ENCODE data around the gene ZC2HC1C. TPM values are rescaled to one million over a fixed set of nuclear protein-coding genes. Genes with fewer than 3 reads are reported as not detected.

Gene ZC2HC1C
- polyA plus RNA-seq, 1 donor from 2014 or later, result 3.9 TPM

DNA sequence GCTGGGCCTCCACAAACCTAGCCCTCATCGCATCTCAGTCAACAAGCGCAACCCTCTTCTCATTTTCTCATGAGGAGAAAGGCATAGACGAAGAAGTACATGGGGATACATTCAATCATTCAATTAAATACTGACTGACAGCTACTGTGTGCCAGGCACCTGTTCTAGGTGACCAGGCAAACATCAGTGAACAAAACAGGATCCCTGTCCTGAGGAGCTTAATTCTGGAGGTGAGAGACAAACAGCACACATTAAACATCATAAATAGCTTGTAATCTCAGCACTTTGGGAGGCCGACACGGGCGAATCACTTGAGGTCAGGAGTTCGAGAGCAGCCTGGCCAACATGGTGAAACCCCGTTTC lies 5.3 kb upstream of the ZC2HC1C start:
- H3K9ac ChIP-seq (ENCODE audit: low read length), result peak overlapping the region; percentile 69
- no peaks in the 10 kb centered on the region for H3F3A ChIP-seq (ENCODE audit: insufficient read depth, low read length, poor library complexity, severe bottlenecking)
- H3K79me2 ChIP-seq (replicated peaks; ENCODE audit: insufficient read depth, low read length), result peaks cover 9% of the 10 kb centered on the region
- peaks cover 3% of the 10 kb centered on the region for H3K36me3 ChIP-seq (ENCODE audit: insufficient read depth, low read length)
- H3K27ac ChIP-seq (ENCODE audit: low read length), result no peak overlapping the region
- TF ChIP-seq SMC3 (conservative IDR thresholded peaks at IDR 0.05; ENCODE audit: poor library complexity) (no peak), TAF1 (IDR thresholded peaks at IDR 0.05; ENCODE audit: low read depth) (no peak)
- H3K9me3 ChIP-seq (ENCODE audit: low read length), result no peaks in the 10 kb centered on the region
- H3K4me3 ChIP-seq (ENCODE audit: low read length), result peak overlapping the region; percentile 76
- no peaks in the 10 kb centered on the region for H4K20me1 ChIP-seq (ENCODE audit: insufficient read depth)
- peak overlapping the region; percentile 42 for H3K4me2 ChIP-seq (ENCODE audit: low read length)
- no peaks in the 10 kb centered on the region for H3K27me3 ChIP-seq (ENCODE audit: insufficient read depth, low read depth, low read length)
- H2AFZ ChIP-seq (ENCODE audit: low read depth, low read length), result peak overlapping the region; percentile 25
- no peaks in the 10 kb centered on the region for H3K9me2 ChIP-seq (ENCODE audit: insufficient read depth, low read length)

GRCh38 chr14:75066691-75067090 lies 2.8 kb upstream of the ZC2HC1C start:
- no peaks in the 10 kb centered on the region for H3F3A ChIP-seq (ENCODE audit: insufficient read depth, low read length, poor library complexity, severe bottlenecking)
- no peaks in the 10 kb centered on the region for H3K79me2 ChIP-seq (replicated peaks; ENCODE audit: insufficient read depth, low read length)
- H3K9ac ChIP-seq (ENCODE audit: low read length), result no peak overlapping the region
- no peak overlapping the region for H3K4me2 ChIP-seq (ENCODE audit: low read length)
- no peak overlapping the region for H2AFZ ChIP-seq (ENCODE audit: low read depth, low read length)
- H4K20me1 ChIP-seq (ENCODE audit: insufficient read depth), result no peaks in the 10 kb centered on the region
- H3K36me3 ChIP-seq (ENCODE audit: insufficient read depth, low read length), result no peaks in the 10 kb centered on the region
- no peak overlapping the region for H3K27ac ChIP-seq (ENCODE audit: low read length)
- H3K9me2 ChIP-seq (ENCODE audit: insufficient read depth, low read length), result no peaks in the 10 kb centered on the region
- H3K9me3 ChIP-seq (ENCODE audit: low read length), result no peaks in the 10 kb centered on the region
- no peaks in the 10 kb centered on the region for H3K27me3 ChIP-seq (ENCODE audit: insufficient read depth, low read depth, low read length)
- no peak for TF ChIP-seq MXI1 (conservative IDR thresholded peaks at IDR 0.05; ENCODE audit: poor library complexity, severe bottlenecking)
- TF ChIP-seq POLR2AphosphoS5 (IDR thresholded peaks at IDR 0.05), result no peak
- TF ChIP-seq, protein P1, sequence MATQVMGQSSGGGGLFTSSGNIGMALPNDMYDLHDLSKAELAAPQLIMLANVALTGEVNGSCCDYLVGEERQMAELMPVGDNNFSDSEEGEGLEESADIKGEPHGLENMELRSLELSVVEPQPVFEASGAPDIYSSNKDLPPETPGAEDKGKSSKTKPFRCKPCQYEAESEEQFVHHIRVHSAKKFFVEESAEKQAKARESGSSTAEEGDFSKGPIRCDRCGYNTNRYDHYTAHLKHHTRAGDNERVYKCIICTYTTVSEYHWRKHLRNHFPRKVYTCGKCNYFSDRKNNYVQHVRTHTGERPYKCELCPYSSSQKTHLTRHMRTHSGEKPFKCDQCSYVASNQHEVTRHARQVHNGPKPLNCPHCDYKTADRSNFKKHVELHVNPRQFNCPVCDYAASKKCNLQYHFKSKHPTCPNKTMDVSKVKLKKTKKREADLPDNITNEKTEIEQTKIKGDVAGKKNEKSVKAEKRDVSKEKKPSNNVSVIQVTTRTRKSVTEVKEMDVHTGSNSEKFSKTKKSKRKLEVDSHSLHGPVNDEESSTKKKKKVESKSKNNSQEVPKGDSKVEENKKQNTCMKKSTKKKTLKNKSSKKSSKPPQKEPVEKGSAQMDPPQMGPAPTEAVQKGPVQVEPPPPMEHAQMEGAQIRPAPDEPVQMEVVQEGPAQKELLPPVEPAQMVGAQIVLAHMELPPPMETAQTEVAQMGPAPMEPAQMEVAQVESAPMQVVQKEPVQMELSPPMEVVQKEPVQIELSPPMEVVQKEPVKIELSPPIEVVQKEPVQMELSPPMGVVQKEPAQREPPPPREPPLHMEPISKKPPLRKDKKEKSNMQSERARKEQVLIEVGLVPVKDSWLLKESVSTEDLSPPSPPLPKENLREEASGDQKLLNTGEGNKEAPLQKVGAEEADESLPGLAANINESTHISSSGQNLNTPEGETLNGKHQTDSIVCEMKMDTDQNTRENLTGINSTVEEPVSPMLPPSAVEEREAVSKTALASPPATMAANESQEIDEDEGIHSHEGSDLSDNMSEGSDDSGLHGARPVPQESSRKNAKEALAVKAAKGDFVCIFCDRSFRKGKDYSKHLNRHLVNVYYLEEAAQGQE (IDR thresholded peaks at IDR 0.05; ENCODE audit: borderline replicate concordance), result no peak
- no peak for TF ChIP-seq SMC3 (conservative IDR thresholded peaks at IDR 0.05; ENCODE audit: poor library complexity)
- no peak for TF ChIP-seq EP300 (conservative IDR thresholded peaks at IDR 0.05; ENCODE audit: poor library complexity, severe bottlenecking)
- no peak for TF ChIP-seq EZH2 (IDR thresholded peaks at IDR 0.05; ENCODE audit: borderline replicate concordance, insufficient read depth, low read length, poor library complexity, severe bottlenecking)
- no peak for TF ChIP-seq TAF1 (IDR thresholded peaks at IDR 0.05; ENCODE audit: low read depth)
- no peak for TF ChIP-seq CTCF (IDR thresholded peaks at IDR 0.05; ENCODE audit: poor library complexity, severe bottlenecking)
- no peak for TF ChIP-seq RAD21 (conservative IDR thresholded peaks at IDR 0.05)
- no peak overlapping the region for H3K4me3 ChIP-seq (ENCODE audit: low read length)

DNA sequence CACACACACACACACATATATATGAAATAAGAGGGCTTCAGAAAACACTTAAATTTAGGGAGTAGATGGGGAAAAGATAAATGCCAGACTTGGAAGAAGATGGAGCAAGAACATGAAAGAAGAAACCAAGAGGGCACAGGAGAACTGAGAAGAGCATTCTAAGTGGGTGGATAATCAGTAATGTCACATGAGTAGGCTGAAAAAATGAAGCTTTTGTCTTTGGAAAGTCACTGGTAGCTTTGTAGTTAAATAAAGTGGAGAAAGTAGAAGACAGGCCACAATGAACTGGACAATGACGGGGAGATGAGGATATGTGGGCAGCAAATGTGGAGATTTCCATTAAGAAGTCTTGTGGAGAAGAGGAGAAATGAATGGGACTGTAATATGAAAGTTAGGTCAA lies 2.2 kb upstream of the ZC2HC1C start:
- Histone ChIP-seq H3K27me3 (ENCODE audit: insufficient read depth, low read depth, low read length) (no peaks in the 10 kb centered on the region), H3K9me2 (ENCODE audit: insufficient read depth, low read length) (no peaks in the 10 kb centered on the region), H3K4me2 (ENCODE audit: low read length) (no peak overlapping the region), H3K9me3 (ENCODE audit: low read length) (no peaks in the 10 kb centered on the region), H3K9ac (ENCODE audit: low read length) (no peak overlapping the region), H3K79me2 (replicated peaks; ENCODE audit: insufficient read depth, low read length) (no peaks in the 10 kb centered on the region), H3K4me3 (ENCODE audit: low read length) (no peak overlapping the region), H3F3A (ENCODE audit: insufficient read depth, low read length, poor library complexity, severe bottlenecking) (no peaks in the 10 kb centered on the region), H3K36me3 (ENCODE audit: insufficient read depth, low read length) (no peaks in the 10 kb centered on the region), H3K27ac (ENCODE audit: low read length) (no peak overlapping the region), H4K20me1 (ENCODE audit: insufficient read depth) (no peaks in the 10 kb centered on the region), H2AFZ (ENCODE audit: low read depth, low read length) (no peak overlapping the region)
- TF ChIP-seq EZH2 (IDR thresholded peaks at IDR 0.05; ENCODE audit: borderline replicate concordance, insufficient read depth, low read length, poor library complexity, severe bottlenecking) (no peak), MXI1 (conservative IDR thresholded peaks at IDR 0.05; ENCODE audit: poor library complexity, severe bottlenecking) (no peak), CTCF (IDR thresholded peaks at IDR 0.05; ENCODE audit: poor library complexity, severe bottlenecking) (no peak), TAF1 (IDR thresholded peaks at IDR 0.05; ENCODE audit: low read depth) (no peak), POLR2AphosphoS5 (IDR thresholded peaks at IDR 0.05) (no peak), RAD21 (conservative IDR thresholded peaks at IDR 0.05) (no peak), EP300 (conservative IDR thresholded peaks at IDR 0.05; ENCODE audit: poor library complexity, severe bottlenecking) (no peak), SMC3 (conservative IDR thresholded peaks at IDR 0.05; ENCODE audit: poor library complexity) (no peak)
- TF ChIP-seq, protein P1 (IDR thresholded peaks at IDR 0.05; ENCODE audit: borderline replicate concordance), result no peak
